LNCAP (cell line): Measurements from ENCODE around the gene HS3ST3A1.

Experiments used
- CTCF ChIP-seq: fragments of 450-650 bp; IDR thresholded peaks from 2 replicates; pipeline ENCODE4 v1.5.1; 2017; ENCODE audit warnings: mild to moderate bottlenecking

Gene HS3ST3A1

GRCh38 chr17:13601776-13602551 is at the start of gene HS3ST3A1:
HS3ST3A1 (minus strand) TSS chr17:13601929; CDS start chr17:13601129, 800 bp downstream.
- TF ChIP-seq CTCF = no peak

DNA sequence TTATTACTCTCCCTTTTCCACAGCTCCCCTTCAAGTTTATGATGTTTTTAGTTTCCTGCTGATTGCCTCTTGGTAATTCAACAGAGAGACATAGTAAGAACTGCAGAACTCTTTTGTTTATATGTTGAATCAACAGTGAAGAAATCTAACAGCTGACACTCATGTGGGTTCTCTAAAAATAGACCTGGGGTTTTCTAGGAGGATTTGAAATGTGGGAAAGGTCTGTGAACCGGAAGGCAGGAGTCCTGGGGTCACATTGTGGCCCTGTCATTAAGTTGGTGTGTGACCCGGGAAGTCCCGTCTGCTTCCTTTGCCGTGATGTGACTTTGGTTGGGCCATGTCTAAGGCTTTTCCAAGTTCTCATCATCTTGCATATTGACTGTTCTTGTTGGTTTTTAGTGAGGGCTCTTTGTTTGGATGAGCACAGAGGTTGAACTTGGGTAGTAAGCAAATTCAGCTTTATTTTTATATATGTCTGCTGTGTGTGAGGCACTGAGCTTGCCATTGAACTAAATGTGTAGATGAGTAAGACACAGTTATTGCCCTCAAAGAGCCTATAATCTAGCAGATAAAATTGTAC is 48.5 kb upstream of the HS3ST3A1 start:
- no peak for TF ChIP-seq CTCF

DNA sequence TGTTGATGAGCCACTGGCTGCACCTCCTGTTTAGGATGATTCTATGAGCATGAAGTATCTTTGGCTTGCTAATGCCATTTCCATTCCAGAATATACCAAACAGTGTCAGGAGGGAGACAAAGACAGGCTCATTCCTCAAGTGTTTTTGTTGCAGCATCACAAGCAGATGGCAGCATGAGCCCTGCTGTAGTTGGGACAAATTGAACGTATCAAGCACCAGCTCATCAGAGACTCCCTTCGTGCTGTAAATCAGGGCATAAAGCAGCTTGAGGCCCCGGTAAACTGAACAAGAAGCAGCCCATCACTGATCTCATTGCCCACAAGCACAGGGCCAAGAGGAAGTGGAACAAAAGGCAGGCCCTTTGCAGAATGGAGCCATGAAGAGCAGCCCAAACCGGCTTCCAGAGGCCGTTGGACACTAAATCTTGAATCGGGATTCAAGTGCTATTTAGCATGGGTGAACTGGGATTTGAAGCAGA is 45.9 kb upstream of the HS3ST3A1 start:
- TF ChIP-seq CTCF = no peak

DNA sequence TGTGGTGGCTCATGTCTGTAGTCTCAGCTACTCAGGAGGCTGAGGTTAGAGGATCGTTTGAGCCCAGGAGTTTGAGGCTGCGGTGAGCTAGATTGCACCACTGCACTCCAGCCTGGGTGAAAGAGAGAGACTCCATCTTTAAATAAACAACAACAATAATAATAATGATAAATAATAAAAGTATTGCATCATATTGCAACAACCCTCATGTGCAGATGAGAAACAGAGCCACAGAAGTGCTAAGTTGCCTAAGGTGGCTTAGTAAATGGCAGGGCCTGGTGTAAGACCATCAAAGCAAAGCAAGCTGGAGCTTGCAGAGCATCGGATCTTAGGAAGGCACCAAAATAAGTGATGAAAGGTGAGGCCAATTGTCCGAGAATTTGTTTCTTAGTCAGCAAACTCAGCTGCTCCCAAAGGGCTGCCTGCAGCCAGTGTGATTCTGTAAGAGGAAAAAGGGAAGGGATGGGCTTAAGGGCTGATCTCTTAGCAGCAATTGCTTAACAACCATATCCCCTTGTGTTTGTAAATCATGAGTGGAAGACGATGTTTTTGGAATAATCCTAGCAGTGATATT is 45.3 kb upstream of the HS3ST3A1 start:
- TF ChIP-seq CTCF = no peak

DNA sequence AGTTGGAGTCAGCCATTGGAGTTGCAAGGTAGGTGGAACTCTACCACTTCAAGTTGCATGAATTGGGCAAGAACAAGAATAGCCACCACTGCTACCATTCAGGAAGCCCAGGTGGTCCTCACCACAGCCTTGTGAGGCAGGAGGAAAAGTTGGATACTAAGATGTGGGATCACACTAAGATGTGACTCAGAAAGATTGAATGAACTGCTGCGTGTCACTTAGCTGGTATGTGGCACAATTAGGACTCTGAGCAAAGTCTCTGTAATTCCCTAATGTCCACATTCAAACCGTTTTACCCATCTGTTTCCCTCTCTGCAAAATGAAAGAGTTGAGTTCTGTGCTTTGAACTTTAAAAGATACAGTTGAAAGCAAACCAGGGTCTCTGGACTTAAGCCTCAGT is 44.7 kb upstream of the HS3ST3A1 start:
- TF ChIP-seq CTCF = no peak

DNA sequence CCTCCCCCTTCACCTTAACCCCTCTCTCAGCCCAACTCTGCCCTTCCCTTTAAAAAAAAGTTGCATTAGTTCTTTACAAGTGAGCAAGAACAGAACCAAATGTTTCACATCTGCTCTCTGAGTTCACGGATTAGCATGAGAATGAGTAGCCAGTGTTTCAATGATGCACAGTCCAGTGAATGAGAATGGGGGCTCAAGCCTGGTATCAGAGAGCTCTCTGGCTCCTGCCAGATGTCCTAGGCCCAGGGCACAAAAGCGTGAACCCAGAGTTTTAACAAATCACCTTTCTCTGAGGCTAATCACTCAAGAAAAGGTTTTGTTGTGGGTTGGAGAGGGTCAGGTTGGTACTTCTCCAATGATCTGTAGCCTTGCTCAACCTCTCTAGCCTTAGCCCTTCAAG is 41.5 kb upstream of the HS3ST3A1 start:
- no peak for TF ChIP-seq CTCF

DNA sequence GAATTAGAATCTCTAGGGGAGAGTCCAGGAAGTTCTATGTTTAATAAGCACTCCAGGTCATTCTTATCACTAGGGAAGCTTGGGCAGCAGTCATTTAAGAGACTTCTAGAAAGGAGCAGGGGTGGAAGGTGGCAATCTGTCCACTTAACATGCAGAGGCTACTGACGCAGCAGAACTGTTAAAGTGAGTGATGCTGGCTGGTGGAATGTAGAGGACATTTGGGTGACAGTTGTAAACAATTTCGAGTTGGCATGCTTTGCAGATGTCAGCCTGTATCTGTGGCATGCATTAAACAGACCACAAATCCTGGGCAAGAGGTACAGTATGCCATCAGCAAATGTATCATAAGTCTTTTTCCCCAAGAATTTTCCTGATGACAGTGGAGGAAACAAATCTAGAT is 40.5 kb upstream of the HS3ST3A1 start:
- TF ChIP-seq CTCF = no peak
